SU-DHL-6 (cell line): ENCODE data around the gene SUOX.
A peak's percentile ranks its signal among the peaks of the same experiment; 100 is the strongest.

Experiments
- H2AFZ ChIP-seq: fragments of 200-600 bp; sonication (generic); 2 replicates; pipeline ENCODE4 v1.6.1; 2014; ENCODE audit warnings: low read depth, mild to moderate bottlenecking, moderate library complexity, mixed read lengths, antibody characterized with exemption, low read length; ENCODE audit not compliant: severe bottlenecking
- H3F3A ChIP-seq: fragments of 200-600 bp; shearing (Covaris generic); 2 replicates; pipeline ENCODE4 v1.6.0; 2016; ENCODE audit warnings: antibody characterized with exemption, mild to moderate bottlenecking; ENCODE audit not compliant: insufficient read depth
- H3K27ac ChIP-seq: fragments of 200-600 bp; sonication (generic); 2 replicates; pipeline ENCODE4 v1.5.1; 2016; ENCODE audit warnings: low read depth, mild to moderate bottlenecking, low read length, moderate library complexity, mixed read lengths
- H3K27me3 ChIP-seq: fragments of 200-600 bp; sonication (generic), shearing (Covaris generic); 2 replicates; pipeline ENCODE4 v1.6.0; 2014; ENCODE audit warnings: mild to moderate bottlenecking, low read length
- H3K36me3 ChIP-seq: fragments of 200-600 bp; sonication (generic); 2 replicates; pipeline ENCODE4 v1.6.1; 2014; ENCODE audit warnings: mild to moderate bottlenecking, low read length, mixed read lengths
- H3K4me2 ChIP-seq: fragments of 300-600, 200-600 bp; shearing (Covaris generic), sonication (generic); 2 replicates; pipeline ENCODE4 v1.6.0; 2014; ENCODE audit warnings: low read length, low read depth, mild to moderate bottlenecking; ENCODE audit not compliant: poor library complexity, severe bottlenecking
- H3K4me3 ChIP-seq: fragments of 200-600 bp; sonication (generic); 2 replicates; pipeline ENCODE4 v1.5.1; 2014; ENCODE audit warnings: antibody characterized with exemption, low read length, mild to moderate bottlenecking, mixed read lengths; ENCODE audit not compliant: insufficient read depth, poor library complexity, severe bottlenecking
- H3K79me2 ChIP-seq: fragments of 200-600 bp; sonication (generic); 2 replicates; pipeline ENCODE4 v1.6.1; 2014; ENCODE audit warnings: mild to moderate bottlenecking, low read length, moderate library complexity; ENCODE audit not compliant: insufficient read depth
- H3K9ac ChIP-seq: fragments of 200-600 bp; sonication (generic); 2 replicates; pipeline ENCODE4 v1.7.0; 2014; ENCODE audit warnings: mild to moderate bottlenecking, low read length
- H3K9me2 ChIP-seq: fragments of 200-600 bp; sonication (generic); replicated peaks from 2 replicates; pipeline ENCODE4 v1.6.1; 2014; ENCODE audit warnings: low read length; ENCODE audit not compliant: insufficient read depth
- H3K9me3 ChIP-seq: fragments of 200-600 bp; sonication (generic); 2 replicates; pipeline ENCODE4 v1.6.1; 2014; ENCODE audit warnings: low read length, mixed read lengths; ENCODE audit not compliant: insufficient read depth
- H4K20me1 ChIP-seq: fragments of 200-600 bp; sonication (generic); 2 replicates; pipeline ENCODE4 v1.6.1; 2014; ENCODE audit warnings: low read depth, mild to moderate bottlenecking, antibody characterized with exemption, low read length, moderate library complexity, mixed read lengths
- EZH2phosphoT487 ChIP-seq: fragments of 200-600 bp; sonication (generic), shearing (Covaris generic); conservative IDR thresholded peaks from 2 replicates; pipeline ENCODE4 v1.6.1; 2018; ENCODE audit warnings: mild to moderate bottlenecking, antibody characterized with exemption, low read length, moderate library complexity, mixed read lengths
- TF ChIP-seq, protein P1 (sequence below): fragments of 200-600 bp; sonication (generic); IDR thresholded peaks from one replicate; pipeline ENCODE4 v1.5.1; 2017; ENCODE audit warnings: antibody characterized with exemption, mild to moderate bottlenecking, low read length, moderate library complexity; ENCODE audit not compliant: insufficient read depth, poor library complexity, severe bottlenecking

Gene SUOX

DNA sequence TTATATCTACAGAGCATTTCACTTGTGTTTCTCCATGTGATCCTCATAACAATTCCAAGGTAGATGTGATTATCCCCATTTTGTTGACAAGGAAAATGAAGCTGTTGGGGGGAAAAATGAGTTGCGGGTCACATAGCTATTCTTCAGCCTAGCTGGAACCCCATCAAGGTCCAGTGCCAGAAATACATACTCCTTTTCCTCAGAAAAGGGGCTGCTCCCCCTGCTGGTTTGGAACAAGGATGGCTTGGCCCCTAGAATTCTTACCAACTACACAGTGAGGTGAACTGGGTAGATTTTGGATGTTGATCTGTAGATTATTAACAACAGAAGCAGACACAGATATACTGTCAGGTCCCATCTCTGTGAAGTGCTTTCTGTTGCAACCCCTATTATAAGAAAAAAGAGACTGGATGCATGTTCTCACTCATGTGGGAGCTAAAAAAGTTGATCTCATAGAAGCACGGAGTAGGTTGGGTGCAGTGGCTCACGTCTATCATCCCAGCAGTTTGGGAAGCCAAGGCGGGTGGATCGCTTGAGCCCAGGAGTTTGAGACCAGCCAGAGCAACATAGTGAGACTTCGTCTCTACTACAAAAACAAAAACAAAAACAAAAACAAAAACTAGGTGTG is 32.7 kb downstream of the SUOX start:
- no peak overlapping the region for H3K9ac ChIP-seq
- H3K27ac ChIP-seq: no peak overlapping the region

GRCh38 chr12:56031987-56032386 is 34.9 kb downstream of the SUOX start:
- H3K9ac ChIP-seq: no peak overlapping the region
- H3K4me2 ChIP-seq: no peak overlapping the region
- H4K20me1 ChIP-seq: no peaks in the 10 kb centered on the region
- no peaks in the 10 kb centered on the region for H3K27me3 ChIP-seq
- no peak overlapping the region for H3K27ac ChIP-seq
- 0 out of 2 replicates have a peak, but pooled peaks cover 4% of the 10 kb centered on the region for H3F3A ChIP-seq
- no peaks in the 10 kb centered on the region for H3K9me2 ChIP-seq
- H3K9me3 ChIP-seq: no peaks in the 10 kb centered on the region
- no peaks in the 10 kb centered on the region for H3K79me2 ChIP-seq
- H3K4me3 ChIP-seq: no peak overlapping the region
- no peak overlapping the region for H2AFZ ChIP-seq
- no peaks in the 10 kb centered on the region for H3K36me3 ChIP-seq
- no peak for TF ChIP-seq EZH2phosphoT487
- TF ChIP-seq, protein P1, sequence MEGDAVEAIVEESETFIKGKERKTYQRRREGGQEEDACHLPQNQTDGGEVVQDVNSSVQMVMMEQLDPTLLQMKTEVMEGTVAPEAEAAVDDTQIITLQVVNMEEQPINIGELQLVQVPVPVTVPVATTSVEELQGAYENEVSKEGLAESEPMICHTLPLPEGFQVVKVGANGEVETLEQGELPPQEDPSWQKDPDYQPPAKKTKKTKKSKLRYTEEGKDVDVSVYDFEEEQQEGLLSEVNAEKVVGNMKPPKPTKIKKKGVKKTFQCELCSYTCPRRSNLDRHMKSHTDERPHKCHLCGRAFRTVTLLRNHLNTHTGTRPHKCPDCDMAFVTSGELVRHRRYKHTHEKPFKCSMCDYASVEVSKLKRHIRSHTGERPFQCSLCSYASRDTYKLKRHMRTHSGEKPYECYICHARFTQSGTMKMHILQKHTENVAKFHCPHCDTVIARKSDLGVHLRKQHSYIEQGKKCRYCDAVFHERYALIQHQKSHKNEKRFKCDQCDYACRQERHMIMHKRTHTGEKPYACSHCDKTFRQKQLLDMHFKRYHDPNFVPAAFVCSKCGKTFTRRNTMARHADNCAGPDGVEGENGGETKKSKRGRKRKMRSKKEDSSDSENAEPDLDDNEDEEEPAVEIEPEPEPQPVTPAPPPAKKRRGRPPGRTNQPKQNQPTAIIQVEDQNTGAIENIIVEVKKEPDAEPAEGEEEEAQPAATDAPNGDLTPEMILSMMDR: no peak

More for the DNA sequence above, 32.7 kb downstream of the SUOX start:
- Histone ChIP-seq H3K79me2 (no peaks in the 10 kb centered on the region), H3K27me3 (no peaks in the 10 kb centered on the region), H3K36me3 (no peaks in the 10 kb centered on the region), H3K4me3 (no peak overlapping the region), H2AFZ (no peak overlapping the region), H3K4me2 (no peak overlapping the region), H3F3A (0 out of 2 replicates have a peak, but pooled peaks cover 4% of the 10 kb centered on the region), H4K20me1 (no peaks in the 10 kb centered on the region), H3K9me3 (no peaks in the 10 kb centered on the region), H3K9me2 (no peaks in the 10 kb centered on the region)
- no peak for TF ChIP-seq EZH2phosphoT487
- TF ChIP-seq, protein P1: peak; percentile 38

- TF ChIP-seq EZH2phosphoT487: no peak
- TF ChIP-seq, protein P1: no peak
- Histone ChIP-seq H3F3A (0 out of 2 replicates have a peak, but pooled peaks cover 4% of the 10 kb centered on the region), H2AFZ (no peak overlapping the region), H3K4me2 (no peak overlapping the region), H3K9me3 (no peaks in the 10 kb centered on the region), H3K36me3 (no peaks in the 10 kb centered on the region), H4K20me1 (no peaks in the 10 kb centered on the region), H3K4me3 (no peak overlapping the region), H3K9ac (no peak overlapping the region), H3K27me3 (no peaks in the 10 kb centered on the region), H3K27ac (no peak overlapping the region), H3K79me2 (no peaks in the 10 kb centered on the region), H3K9me2 (no peaks in the 10 kb centered on the region)
Measured at GRCh38 chr12:56034586-56035332, 37.7 kb downstream of the SUOX start.
